Mammary epithelial cell (primary cell): Measurements from ENCODE around the gene GALNT15.

Experiments
- CTCF ChIP-seq, 2 donors: IDR thresholded peaks in 1 of 2; conservative IDR thresholded peaks in 1 of 2; 2 replicates each; pipeline ENCODE4 v1.5.1; 2011 to 2012; ENCODE audit warnings: inconsistent platforms in 2 of 2, low read length in 2 of 2, mild to moderate bottlenecking in 2 of 2, control low read depth in 1 of 2, low read depth in 1 of 2; ENCODE audit not compliant: insufficient read depth in 1 of 2; ENCODE audit errors: extremely low read depth in 1 of 2
- EZH2 ChIP-seq: IDR thresholded peaks from 2 replicates; pipeline ENCODE4 v1.6.1; 2012; ENCODE audit warnings: low read length, inconsistent platforms, borderline replicate concordance

DNA sequence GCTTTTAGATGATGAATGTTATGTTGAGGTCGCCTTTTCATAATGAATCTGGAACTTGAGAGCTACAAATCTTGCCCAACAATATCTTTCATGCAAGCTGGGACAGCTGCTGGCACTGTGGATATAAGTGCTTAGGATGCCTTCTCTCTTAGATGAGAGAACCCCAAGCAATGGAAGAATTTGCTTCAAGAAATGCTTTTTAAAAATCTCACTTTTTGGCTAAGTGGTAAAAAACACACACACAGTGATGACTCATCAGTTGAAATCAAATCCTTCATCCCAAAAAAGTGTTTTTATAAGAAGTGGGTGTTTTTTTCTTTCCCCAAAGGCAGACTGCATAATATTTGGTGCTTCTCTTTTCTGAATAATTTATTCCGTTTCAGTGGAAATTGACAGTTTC lies 38.4 kb upstream of the GALNT15 start:
- TF ChIP-seq CTCF (conservative IDR thresholded peaks at IDR 0.05 in 1 of 2, IDR thresholded peaks at IDR 0.05 in 1 of 2; ENCODE audit: extremely low read depth in 1 of 2, insufficient read depth in 1 of 2, low read depth in 1 of 2, low read length in 2 of 2), result no peak
- TF ChIP-seq EZH2, result no peak
